Ecto neural progenitor cell (in vitro differentiated cells): ENCODE measurements around the gene CHCHD3.
A peak's percentile ranks its signal among the peaks of the same experiment; 100 is the strongest.

Experiments
- DNase-seq: peaks from one replicate; pipeline ENCODE4 v3.0.0-alpha.2; 2018; ENCODE audit warnings: low spot score

Gene CHCHD3

DNA sequence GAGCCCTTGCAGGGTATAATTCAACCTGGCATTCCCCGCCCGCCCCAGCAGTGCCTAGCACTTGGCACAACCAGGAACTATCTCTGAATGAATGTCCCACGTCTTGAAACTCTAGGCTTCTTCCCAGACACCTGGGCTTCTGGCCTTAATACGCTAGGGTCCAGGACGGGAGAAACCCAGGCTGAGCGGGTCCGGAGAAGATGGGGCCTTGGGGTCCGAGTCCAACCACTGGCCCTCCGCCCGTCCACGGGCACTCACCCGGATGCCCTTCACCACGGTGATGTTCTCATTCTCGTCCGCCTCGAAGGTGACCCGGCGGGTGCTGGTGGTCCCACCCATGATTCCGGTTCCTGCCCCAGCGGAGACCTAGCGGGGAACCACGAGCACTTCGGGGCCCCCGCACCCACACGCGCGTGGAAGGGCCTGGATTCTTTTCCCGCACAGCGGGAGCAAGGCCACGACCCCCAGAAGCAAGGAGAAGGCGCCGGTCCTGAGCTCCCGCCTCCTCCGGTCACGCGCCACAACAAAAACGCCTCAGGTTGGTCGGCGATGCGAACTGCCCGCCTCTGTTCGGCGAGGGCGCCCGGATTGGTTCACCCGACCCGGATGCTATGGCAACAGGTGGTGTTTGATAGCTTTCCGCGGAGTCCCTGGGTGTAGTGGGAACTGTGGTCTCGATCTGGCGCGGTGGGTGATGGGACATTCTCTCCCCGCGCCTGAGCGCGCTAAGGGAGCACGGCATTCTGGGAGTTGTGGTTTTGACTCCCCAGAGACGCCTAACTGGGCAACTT lies at the start of gene CHCHD3:
Gene CHCHD3 (minus strand): TSS at position 492 of the 791 bp plus-strand sequence. CDS start 153 bp downstream, at position 339.
- peak; percentile 97 for DNase-seq

GRCh38 chr7:133130166-133130565 lies 48.3 kb upstream of the CHCHD3 start:
- DNase-seq = no peak

GRCh38 chr7:133126422-133126821 lies 44.5 kb upstream of the CHCHD3 start:
- DNase-seq = no peak

- DNase-seq = no peak
Measured at GRCh38 chr7:133124974-133125373, 43.1 kb upstream of the CHCHD3 start.

GRCh38 chr7:133121175-133121844 lies 39.4 kb upstream of the CHCHD3 start:
- no peak for DNase-seq

- no peak for DNase-seq
Measured at GRCh38 chr7:133119067-133119466, 37.2 kb upstream of the CHCHD3 start.

- DNase-seq = no peak
Measured at GRCh38 chr7:133118261-133118660, 36.4 kb upstream of the CHCHD3 start.

GRCh38 chr7:133117452-133117851 lies 35.6 kb upstream of the CHCHD3 start:
- DNase-seq = no peak

GRCh38 chr7:133115596-133115995 lies 33.7 kb upstream of the CHCHD3 start:
- no peak for DNase-seq

DNA sequence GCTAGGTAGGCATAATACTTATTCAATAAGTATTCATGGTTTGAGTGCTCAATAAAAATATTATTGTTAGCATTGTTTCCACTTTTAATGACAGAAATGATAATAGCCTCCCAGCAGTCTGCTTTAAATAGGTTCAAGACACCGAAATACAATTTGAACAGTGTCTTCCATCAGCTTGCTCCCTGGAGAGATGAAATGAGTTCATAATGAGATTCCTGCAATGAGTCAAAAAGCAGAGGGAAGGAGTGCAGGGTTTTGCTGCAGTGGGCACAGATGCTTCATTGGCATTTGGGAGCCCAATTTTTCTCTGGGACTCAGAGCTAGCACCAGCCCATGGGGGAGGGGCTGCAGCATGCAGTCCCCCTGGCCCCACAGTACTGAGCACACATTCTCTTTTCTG lies 32.6 kb upstream of the CHCHD3 start:
- no peak for DNase-seq

DNA sequence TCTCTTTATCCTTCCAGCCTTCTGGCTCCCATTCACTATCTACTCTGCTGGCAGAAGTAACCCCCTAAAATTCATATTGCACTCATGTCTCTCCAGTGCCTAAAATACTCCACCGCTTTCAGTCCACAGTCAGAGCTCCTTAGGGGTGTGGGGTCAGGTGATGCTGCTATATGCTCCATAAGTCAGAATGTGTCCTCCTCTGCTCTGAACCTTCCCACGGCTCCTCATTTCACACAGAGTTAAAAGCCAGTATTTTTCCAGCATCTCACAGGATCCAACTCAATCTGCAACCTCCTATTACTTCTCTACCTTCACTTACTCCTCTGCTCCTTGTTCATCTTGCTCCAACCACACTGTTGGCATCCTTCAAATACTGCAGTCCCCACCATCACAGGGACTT lies 31.1 kb upstream of the CHCHD3 start:
- DNase-seq = no peak

- DNase-seq = no peak
Measured at GRCh38 chr7:133112335-133112734, 30.4 kb upstream of the CHCHD3 start.

DNA sequence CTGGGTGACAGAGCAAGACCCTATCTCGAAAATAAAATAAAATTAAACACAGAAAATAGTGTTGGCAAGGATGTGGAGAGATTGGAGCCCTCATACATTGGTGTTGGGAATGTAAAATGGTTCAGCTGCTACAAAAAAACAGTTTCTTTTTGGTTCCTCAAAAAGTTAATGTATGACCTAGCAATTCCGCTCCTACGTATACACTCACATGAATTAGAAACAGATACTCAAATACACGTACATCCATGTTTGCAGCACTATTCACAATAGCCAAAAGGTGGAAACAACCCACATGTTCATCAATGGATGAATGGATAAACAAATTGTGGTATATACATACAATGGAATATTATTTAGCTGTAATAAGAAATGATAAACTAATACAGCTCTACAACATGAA lies 28.4 kb upstream of the CHCHD3 start:
- no peak for DNase-seq

GRCh38 chr7:133109816-133110215 lies 27.9 kb upstream of the CHCHD3 start:
- DNase-seq = no peak

- no peak for DNase-seq
Measured at GRCh38 chr7:133108023-133108422, 26.1 kb upstream of the CHCHD3 start.

DNA sequence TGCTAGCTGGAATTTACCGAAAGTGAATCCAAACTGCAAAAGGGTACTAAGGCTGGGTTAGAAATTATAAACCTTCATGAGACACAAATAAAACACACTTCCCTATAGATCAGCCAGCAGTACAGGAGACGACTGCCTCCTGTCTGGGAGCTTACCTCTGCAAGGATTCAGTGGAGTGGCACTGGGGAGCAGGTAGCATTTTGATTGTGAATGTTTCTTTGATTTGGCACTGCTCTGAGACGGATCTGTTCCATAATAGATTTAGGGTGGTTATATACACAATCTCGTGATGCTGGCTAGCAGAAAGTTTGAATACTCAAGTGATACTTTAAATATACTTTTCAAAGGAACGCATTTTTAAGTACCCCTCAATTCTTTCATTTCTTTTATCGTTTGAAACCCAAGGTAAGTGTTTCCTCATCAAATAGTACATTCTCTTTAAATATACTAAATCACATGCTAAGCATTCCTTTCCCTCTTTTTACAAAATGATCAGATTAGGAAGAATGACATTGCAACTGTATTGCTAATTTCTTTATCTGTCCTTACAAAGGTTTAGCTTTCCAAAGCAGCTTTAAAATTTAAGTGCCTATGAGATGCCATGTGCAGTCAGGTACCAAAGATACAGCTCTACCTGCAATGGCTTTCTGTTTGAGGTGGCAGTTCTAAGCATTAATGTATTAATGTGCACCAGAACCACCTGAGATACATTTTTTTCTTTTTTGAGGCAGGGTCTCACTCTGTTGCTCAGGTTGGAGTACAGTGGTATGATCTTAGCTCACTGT lies 20.6 kb upstream of the CHCHD3 start:
- no peak for DNase-seq

GRCh38 chr7:133099633-133100286 lies 17.9 kb upstream of the CHCHD3 start:
- no peak for DNase-seq

DNA sequence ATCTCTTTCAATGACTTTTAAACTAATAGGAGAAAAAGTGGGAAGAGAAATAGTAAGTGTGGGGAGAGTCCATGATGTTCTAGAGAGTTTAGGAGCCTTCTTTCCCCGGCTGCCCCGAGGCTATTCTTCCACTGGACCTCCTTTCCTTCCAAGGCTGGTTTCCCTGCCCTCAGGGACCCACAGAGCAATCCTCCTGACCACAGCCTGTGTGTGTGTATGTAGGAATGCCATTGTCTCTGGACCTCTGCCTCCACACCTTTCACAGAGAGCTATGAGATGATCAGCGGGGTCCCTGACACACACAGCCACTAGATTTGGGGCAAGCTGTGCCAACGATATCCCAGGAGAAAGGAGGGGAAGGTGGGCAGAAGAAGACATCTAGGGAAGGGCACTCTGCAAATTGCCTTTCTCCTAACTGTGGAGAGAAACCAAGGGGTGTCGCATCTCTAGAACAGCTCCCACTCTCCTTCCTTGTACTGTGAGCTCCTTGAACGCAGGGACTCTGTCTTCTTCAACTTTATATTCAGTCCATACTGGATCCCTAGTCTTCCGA lies 13.3 kb upstream of the CHCHD3 start:
- DNase-seq = no peak

DNA sequence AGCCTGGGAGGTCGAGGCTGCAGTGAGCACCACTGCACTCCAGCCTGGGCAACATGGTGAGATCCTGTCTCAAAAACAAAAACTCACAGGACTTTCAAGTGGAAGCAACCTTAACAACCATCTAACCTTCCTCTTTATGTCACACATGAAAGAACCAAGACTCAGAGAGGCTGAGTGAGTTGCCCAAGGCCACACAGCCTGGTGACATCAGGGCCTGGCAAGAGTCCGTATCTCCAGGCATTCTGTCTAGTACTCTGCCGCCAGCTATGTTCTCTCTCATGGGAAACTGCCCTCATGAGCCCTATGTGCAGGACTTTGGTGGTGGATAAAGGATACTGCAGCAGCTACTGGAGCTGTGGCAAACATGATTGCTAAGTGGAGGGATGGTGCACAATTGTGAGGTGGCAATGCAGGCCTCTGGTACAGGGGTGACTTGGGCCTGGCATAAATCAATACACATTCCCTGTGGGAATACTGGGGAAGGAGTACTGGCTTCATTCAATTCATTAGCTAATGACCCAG lies 10.1 kb upstream of the CHCHD3 start:
- DNase-seq = no peak

GRCh38 chr7:133082390-133082766 lies 488 bp upstream of the CHCHD3 start:
- DNase-seq = no peak

DNA sequence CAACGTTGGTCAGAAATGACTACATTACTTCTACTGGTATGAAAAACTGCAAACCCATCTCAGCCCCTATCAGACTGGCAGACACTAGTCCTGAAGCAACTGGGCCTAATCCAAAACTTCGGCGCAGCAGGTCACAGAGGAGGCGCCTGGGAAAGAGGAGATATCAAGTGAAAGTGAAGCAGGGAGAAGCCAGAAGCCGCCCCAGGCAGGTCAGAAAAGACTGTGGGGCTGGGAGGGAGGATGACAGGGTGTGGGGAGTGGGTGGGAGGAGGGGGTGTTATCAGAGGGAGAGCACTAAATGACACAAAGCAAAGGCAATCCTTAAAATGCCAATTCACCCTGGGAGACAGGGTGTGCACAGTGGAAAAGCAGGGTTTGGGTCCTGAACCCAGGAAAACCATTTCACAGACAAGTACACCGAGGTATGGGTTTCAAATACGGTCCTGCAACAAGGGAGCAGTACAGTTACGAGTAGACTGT lies 731 bp downstream of the CHCHD3 start:
- peak; percentile 49 for DNase-seq

- DNase-seq = no peak
Measured at GRCh38 chr7:133079296-133079695, 2.6 kb downstream of the CHCHD3 start.
